Transverse colon (tissue), 4 donors: Measurements from ENCODE around the gene ATP5PF.

Source experiments
- CTCF ChIP-seq, 5 experiments: fragments of 200-600 bp in 3 of 5; fragments of 450-650 bp in 2 of 5; sonication (generic) in 3 of 5; IDR thresholded peaks; 1 replicate in 2 of 5; 2 replicates in 3 of 5; pipeline ENCODE4 v1.5.1; 2016 to 2017; ENCODE audit warnings: antibody characterized with exemption in 5 of 5, inconsistent platforms in 3 of 5, mild to moderate bottlenecking in 2 of 5, moderate library complexity in 1 of 5
- POLR2A ChIP-seq: fragments of 450-650 bp; IDR thresholded peaks from one replicate; pipeline ENCODE4 v1.6.1; 2016; ENCODE audit warnings: antibody characterized with exemption, mild to moderate bottlenecking, moderate library complexity
- POLR2AphosphoS5 ChIP-seq, 3 donors: sonication (generic); formaldehyde crosslinking; IDR thresholded peaks; one replicate each; pipeline ENCODE4 v1.6.1; 2016; ENCODE audit warnings: antibody characterized with exemption in 3 of 3

DNA sequence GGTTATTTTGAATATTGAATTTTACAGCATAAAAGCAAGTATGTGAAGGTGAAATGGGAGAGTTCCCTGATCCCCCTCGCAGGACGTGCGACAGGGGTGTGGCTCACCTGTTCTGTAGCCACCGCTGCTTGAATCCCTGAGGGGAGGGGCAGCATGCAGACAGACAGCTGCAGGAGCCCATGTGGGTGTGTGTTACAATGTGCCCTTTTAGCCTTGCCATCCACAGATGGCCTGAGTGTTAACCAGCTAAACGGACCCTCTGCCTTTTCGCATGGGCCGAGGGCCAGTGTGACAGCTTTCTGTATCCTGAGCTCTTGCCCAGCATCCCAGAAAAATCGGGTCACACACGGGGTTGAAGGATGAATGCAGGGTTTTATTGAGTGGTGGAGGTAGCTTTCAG lies 52.3 kb downstream of the ATP5PF start:
- TF ChIP-seq CTCF (IDR thresholded peaks at IDR 0.05), result no peak
- TF ChIP-seq POLR2A, result no peak
- no peak for TF ChIP-seq POLR2AphosphoS5 (IDR thresholded peaks at IDR 0.05)
